ENCODE data around the gene ARF3. TPM values are rescaled to one million over a fixed set of nuclear protein-coding genes. Genes with fewer than 3 reads are reported as not detected.

ARF3 gene
- total and polyA plus RNA-seq, 12 donors, result 30.3 to 90.8 (median 53.8) TPM

DNA sequence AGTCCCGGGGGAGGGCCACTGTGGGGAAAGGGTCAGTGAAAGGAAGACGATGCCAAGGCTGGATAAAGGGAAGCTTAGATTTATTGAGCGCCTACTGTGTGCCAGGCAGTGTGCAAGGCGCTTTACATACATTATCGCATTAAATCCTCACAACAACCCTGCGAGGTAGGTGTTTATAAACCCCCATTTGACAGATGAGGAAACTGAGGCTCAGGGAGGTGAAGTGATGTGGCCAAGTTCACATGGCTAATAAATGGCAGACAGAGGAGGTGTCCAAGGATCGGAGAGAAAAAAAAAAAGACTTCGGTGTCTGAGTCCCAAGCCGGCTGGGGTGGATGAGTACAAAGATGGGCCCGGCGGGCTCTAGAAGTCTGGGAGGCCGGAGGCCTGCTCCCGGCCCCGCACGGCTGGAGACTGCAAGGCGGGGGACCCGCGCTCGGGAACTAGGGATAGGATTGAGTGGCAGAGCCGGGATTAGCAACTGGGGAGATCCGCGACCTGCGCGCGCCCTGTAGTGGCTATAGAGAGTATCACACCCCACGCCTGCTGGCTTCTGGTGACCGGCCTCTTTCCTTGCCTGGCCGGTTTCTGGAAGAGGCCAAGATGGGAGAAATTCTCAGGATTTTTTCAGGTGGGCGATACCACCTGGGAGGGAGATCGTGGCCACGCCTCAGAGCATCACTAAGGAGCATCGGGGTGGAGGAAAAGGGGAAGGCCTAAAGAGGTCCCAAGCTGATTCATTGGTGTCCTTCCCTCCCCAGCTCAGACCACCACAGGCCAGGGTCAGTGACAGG, 38.0 kb upstream of the ARF3 start:
- Histone ChIP-seq H3K27me3 (peaks cover 4 to 93% (median 55%) of the 10 kb centered on the region in 7 donors), H3K4me1 (peaks cover 13 to 54% (median 39%) of the 10 kb centered on the region in 9 donors), H3K27ac (no peak overlapping the region), H3K36me3 (peaks cover 0 to under 1% (median 0%) of the 10 kb centered on the region in 9 donors), H3K4me3 (peak overlapping the region in 9 of 10 donors; percentile 8 to 40 (median 29)), H3K9me3 (no peaks in the 10 kb centered on the region)
- DNase-seq, result peak; percentile 79 to 80
- 6 to 7% methylated on average over 32 of the region's 32 CpGs for WGBS, 2 donors
- intact Hi-C loops (cut with DNase I), result loop anchor here in 2 of 10 donors (5.0 to 10.0 kb wide), 2 partner anchors 140 to 143 kb away; partner anchors contain the start of gene DDX23 (in 2 of the 2)
- peak; percentile 61 to 87 (median 79) for ATAC-seq
- TF ChIP-seq, protein P1, sequence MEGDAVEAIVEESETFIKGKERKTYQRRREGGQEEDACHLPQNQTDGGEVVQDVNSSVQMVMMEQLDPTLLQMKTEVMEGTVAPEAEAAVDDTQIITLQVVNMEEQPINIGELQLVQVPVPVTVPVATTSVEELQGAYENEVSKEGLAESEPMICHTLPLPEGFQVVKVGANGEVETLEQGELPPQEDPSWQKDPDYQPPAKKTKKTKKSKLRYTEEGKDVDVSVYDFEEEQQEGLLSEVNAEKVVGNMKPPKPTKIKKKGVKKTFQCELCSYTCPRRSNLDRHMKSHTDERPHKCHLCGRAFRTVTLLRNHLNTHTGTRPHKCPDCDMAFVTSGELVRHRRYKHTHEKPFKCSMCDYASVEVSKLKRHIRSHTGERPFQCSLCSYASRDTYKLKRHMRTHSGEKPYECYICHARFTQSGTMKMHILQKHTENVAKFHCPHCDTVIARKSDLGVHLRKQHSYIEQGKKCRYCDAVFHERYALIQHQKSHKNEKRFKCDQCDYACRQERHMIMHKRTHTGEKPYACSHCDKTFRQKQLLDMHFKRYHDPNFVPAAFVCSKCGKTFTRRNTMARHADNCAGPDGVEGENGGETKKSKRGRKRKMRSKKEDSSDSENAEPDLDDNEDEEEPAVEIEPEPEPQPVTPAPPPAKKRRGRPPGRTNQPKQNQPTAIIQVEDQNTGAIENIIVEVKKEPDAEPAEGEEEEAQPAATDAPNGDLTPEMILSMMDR (IDR thresholded peaks at IDR 0.05), result peak; percentile 65 to 91 (median 87)

DNA sequence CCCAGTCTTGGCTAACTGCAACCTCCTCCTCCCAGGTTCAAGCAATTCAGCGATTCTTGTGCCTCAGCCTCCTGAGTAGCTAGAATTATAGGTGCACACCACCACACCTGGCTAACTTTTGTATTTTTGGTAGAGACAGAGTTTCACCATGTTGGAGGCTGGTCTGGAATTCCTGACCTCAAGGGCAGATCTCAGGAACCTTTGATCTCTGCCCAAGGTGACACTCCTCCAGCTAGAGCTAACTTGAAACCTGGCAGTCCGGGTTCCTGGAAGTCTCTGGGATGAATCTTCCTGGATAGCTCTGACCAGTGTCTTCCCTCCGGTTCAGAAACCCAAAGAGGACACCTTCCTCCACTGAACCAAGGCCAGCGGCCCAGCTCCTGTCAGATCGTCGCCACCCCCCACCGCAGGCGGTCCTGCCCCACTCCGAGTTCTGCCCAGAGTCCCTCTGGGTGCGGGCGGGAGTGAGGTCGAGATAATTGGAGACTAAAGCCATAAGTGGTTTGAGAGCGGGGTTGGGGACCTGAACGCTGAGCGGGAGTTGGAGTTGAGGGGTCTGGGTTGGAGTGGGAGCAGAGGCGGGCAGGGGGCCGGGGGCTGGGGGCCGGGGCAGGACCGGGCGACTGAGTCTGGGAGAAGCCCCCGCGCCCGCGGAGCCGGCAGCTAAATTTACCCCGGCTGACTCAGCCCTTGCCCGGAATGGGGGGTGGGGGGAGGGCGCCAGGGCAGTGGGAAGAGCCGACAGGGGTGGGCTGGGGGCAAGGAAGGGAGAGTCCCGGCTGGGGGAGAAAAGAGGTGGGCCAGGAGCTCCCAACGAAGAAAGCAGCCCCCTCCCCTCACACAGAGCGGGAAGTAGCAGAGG, 37.2 kb upstream of the ARF3 start:
- H3K27me3 ChIP-seq, result peaks cover 0 to 93% (median 58%) of the 10 kb centered on the region in 7 donors
- DNase-seq, result no peak
- intact Hi-C loops (cut with DNase I), result loop anchor here in 2 of 10 donors (5.0 to 10.0 kb wide), 2 partner anchors 140 to 142 kb away; partner anchors contain the start of gene DDX23 (in 2 of the 2)

GRCh38 chr12:48993787-48994186, 36.5 kb upstream of the ARF3 start:
- H3K27ac ChIP-seq, result no peak overlapping the region
- ATAC-seq (no peak), DNase-seq (no peak)
- H3K27me3 ChIP-seq, result peaks cover 0 to 93% (median 62%) of the 10 kb centered on the region in 7 donors
- intact Hi-C loops (cut with DNase I), result loop anchor here in 1 of 10 donors (10.0 kb wide), 1 partner anchor 139 kb away; the partner anchor contains the start of gene DDX23
- TF ChIP-seq, protein P1 (IDR thresholded peaks at IDR 0.05), result no peak
- no peak overlapping the region for H3K4me3 ChIP-seq
- H3K4me1 ChIP-seq, result peaks cover 4 to 39% (median 24%) of the 10 kb centered on the region in 9 donors
- H3K9me3 ChIP-seq, result no peaks in the 10 kb centered on the region
- H3K36me3 ChIP-seq, result no peaks in the 10 kb centered on the region
- WGBS, 2 donors, result 73 to 78% methylated on average over 3 of the region's 3 CpGs

More for the DNA sequence above, 37.2 kb upstream of the ARF3 start:
- H3K4me1 ChIP-seq, result peaks cover 8 to 46% (median 31%) of the 10 kb centered on the region in 9 donors
- no peaks in the 10 kb centered on the region for H3K36me3 ChIP-seq
- peak overlapping the region in 7 of 10 donors; percentile 15 to 40 (median 32) for H3K4me3 ChIP-seq
- peak in 1 of 8 donors; percentile 7 for ATAC-seq
- WGBS, 2 donors, result 21 to 23% methylated on average over 32 of the region's 32 CpGs
- no peak overlapping the region for H3K27ac ChIP-seq
- H3K9me3 ChIP-seq, result no peaks in the 10 kb centered on the region
- TF ChIP-seq, protein P1 (IDR thresholded peaks at IDR 0.05), result no peak

Measured in heart right ventricle (tissue), 16 donors.